Duodenal mucosa (tissue), 2 donors: ENCODE measurements around the gene GLRX3.
"Not testable (repeated sequence)": the region's sequence is repeated elsewhere in the genome, so short reads cannot be mapped to it uniquely, and the experiment has no call there.

ENCODE experiments used
- H3K27ac ChIP-seq: one replicate; pipeline ENCODE4 v1.7.0; 2013; ENCODE audit warnings: low read depth, low read length
- H3K27me3 ChIP-seq, 2 donors: one replicate each; pipeline ENCODE4 v1.7.0; 2013; ENCODE audit warnings: low read length in 2 of 2, control low read depth in 1 of 2; ENCODE audit not compliant: insufficient read depth in 2 of 2, control insufficient read depth in 1 of 2
- H3K36me3 ChIP-seq, 2 donors: one replicate each; pipeline ENCODE4 v1.7.0; 2013; ENCODE audit warnings: low read length in 2 of 2, control low read depth in 1 of 2; ENCODE audit not compliant: insufficient read depth in 2 of 2, control insufficient read depth in 1 of 2
- H3K4me1 ChIP-seq, 2 donors: one replicate each; pipeline ENCODE4 v1.7.0; 2013; ENCODE audit warnings: low read length in 2 of 2, control low read depth in 1 of 2; ENCODE audit not compliant: insufficient read depth in 2 of 2, control insufficient read depth in 1 of 2
- H3K4me3 ChIP-seq, 2 donors: one replicate each; pipeline ENCODE4 v1.7.0; 2013; ENCODE audit warnings: low read length in 2 of 2, low read depth in 1 of 2
- H3K9ac ChIP-seq, 2 donors: one replicate each; pipeline ENCODE4 v1.7.0; 2013; ENCODE audit warnings: low read length in 2 of 2, low read depth in 1 of 2
- H3K9me3 ChIP-seq, 2 donors: one replicate each; pipeline ENCODE4 v1.7.0; 2013; ENCODE audit warnings: low read length in 2 of 2, control low read depth in 1 of 2; ENCODE audit not compliant: control insufficient read depth in 1 of 2

Gene GLRX3

DNA sequence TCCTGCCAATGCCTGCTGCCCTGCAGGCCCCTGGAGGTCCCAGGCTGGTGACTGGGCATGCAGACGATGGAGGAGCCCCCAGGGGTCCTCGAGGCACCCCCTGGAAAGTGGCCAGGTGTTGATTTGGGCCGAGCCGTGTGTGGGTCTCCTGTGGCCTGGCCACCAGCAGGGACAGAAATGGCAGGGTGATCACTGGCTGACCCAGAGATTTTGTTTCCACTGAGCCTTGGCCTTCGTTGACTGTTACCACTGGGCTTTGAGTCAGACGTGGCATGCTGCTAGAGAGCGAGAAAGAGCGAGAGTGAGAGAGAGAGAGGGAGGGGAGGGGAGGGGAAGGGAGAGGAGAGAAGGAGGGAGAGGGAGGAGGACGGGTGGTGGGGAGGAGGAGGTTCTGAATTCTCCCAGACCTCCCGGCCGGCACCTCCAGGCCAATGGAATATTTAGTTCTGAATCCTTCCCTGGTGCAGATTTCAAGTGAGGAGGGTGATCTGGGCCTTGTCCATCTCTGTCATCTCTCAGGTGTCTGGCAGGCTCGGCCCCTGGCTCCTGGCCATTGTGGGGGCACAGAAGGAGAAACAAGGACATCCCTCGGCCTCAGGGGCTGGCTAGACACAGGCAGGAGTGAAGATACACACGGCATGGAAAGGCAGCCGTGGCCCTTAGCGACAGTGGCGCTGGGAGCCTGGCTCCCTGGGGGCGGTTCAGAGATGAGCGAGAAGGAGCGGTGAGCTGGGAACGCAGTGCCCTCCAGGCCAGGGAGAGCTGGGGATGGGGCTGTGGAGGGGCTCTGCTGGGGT lies 58.2 kb downstream of the GLRX3 start:
- Histone ChIP-seq H3K36me3 (no peaks in the 10 kb centered on the region), H3K4me3 (no peak overlapping the region), H3K9ac (no peak overlapping the region), H3K4me1 (no peaks in the 10 kb centered on the region), H3K9me3 (no peaks in the 10 kb centered on the region), H3K27me3 (peaks cover 0 to 6% of the 10 kb centered on the region in 2 donors), H3K27ac (no peak overlapping the region)

DNA sequence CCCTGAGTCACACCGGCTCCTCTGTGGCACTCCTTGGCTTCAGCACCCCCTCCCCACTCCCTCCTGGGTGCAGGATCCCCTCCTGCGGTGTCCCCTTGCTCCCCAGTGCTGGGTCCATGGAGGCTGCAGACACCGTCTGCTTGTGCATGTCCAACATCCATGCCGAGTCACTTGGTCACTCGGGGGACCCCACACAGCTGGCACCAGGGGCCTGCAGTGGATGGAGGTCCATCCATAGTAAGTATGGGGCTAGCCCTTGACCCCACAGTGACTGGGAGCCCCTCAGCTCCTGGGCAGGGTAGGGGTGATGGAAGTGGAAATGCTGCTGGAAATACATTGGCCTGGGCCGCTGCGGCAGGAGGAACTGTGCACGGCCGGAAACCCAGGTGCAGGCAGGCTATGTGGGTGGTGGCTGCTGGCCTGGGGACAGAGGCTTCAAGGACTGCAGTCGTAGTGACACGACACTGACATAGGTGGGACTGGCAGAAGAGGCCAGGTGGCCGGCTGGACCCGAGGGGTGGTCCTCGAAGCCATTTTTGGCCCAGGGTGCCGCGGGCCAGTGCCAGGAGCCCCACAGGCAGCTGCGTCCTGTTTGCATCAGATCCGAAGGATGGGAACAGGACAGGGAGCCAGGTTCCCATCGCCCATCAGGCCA lies 58.9 kb downstream of the GLRX3 start:
- Histone ChIP-seq H3K4me3 (no peak overlapping the region), H3K27ac (no peak overlapping the region), H3K27me3 (peaks cover 0 to 6% of the 10 kb centered on the region in 2 donors), H3K4me1 (no peaks in the 10 kb centered on the region), H3K36me3 (no peaks in the 10 kb centered on the region), H3K9ac (no peak overlapping the region), H3K9me3 (no peaks in the 10 kb centered on the region)

DNA sequence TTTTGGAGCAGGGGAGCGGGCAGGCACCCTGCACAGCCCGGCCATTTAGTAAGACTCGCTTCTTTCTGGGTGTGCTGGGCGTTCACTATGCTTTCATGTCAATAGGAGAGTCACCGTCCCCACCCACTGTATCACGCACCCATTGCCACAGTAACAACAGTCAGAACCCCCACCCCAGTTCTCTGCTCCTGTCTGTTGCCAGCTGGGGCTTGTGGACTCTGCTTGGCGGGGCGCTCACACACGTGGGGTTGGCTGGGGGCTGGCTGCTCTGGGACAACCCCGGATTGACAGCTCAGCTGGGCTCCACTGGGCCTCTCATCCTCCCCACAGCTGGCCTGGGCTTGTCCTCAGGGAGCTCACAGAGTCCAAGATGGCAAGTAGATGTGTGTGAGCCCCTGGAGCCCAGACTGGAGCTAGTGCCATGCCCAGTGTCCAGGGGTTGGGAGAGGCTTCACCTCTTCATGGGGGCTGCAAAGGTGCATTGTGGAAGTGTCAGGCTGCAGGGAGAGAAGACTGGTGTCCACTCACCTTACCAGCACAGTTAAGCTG lies 59.6 kb downstream of the GLRX3 start:
- Histone ChIP-seq H3K4me3 (no peak overlapping the region), H3K36me3 (no peaks in the 10 kb centered on the region), H3K27ac (no peak overlapping the region), H3K9me3 (no peaks in the 10 kb centered on the region), H3K9ac (no peak overlapping the region), H3K27me3 (peaks cover 0 to 5% of the 10 kb centered on the region in 2 donors), H3K4me1 (no peaks in the 10 kb centered on the region)

DNA sequence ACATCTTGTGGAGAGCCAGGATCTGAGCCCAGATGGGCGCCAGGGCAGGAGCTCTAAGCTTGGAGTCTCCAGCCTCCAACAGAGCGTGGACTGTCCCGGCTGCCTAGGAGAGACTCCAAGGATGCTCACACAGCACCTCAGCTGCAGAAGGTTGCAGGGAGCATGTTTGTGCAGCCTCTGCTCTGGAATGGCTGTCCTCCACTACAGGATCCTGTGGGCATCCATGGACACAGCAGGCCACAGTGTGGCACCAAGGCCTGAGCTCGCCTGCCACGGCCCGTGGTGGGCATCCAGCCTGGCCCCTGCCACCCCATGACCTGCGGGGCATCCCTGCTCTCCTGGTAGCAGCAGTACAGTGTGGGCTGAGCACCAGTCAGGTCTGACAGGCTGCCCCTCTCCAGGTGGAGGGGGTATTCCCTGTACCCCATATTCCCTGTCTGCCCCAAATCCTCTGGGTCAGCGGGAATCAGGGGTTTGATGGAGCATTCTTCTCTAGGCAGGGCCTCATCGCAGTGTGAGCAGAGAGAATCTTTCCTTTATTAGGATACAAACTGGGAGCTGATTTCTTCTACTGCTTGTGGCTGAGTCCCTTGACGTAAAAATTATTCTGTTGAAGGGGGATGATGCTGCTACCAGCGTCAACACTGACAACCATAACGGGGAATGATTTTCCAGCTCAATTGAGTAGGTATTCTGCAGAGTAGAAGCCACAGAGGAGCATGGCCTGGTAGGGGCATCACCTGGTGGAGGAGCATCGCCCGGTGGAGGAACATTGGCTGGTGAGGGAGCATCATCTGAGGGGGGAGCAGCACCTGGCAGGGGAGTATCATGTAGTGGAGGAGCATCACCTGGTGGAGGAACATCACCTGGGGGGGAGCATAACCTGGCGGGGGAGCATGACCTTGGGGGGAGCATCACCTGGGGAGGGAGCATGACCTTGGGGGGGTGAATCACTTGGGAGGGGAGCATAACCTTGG lies 60.6 kb downstream of the GLRX3 start:
- no peaks in the 10 kb centered on the region for H3K4me1 ChIP-seq
- H3K36me3 ChIP-seq, result no peaks in the 10 kb centered on the region
- no peak overlapping the region for H3K27ac ChIP-seq
- no peaks in the 10 kb centered on the region for H3K27me3 ChIP-seq
- H3K4me3 ChIP-seq, result no peak overlapping the region
- no peak overlapping the region for H3K9ac ChIP-seq
- H3K9me3 ChIP-seq, result no peaks in the 10 kb centered on the region

DNA sequence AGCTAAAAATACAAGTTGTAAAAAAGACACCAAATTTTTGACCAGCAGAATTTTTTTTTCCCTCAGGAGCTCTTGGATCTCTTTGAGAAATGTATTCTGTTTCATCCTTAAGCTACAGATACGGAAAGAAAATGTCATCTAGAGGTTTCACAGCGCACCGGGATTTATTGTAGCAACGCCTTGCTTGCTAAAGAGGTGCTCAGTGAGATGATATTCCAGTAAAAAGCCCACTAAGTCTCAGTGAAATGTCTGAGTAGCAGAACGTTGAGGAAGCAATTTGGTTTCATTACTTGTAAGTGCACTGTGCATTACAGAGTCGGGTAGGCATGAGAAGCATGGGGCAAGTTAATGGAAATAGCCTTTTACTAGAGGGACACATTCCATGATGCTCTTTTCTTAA lies 62.5 kb downstream of the GLRX3 start:
- Histone ChIP-seq H3K27ac (no peak overlapping the region), H3K36me3 (no peaks in the 10 kb centered on the region), H3K4me3 (no peak overlapping the region), H3K9me3 (no peaks in the 10 kb centered on the region), H3K27me3 (no peaks in the 10 kb centered on the region), H3K9ac (no peak overlapping the region), H3K4me1 (peaks cover 0 to 6% of the 10 kb centered on the region in 2 donors)

DNA sequence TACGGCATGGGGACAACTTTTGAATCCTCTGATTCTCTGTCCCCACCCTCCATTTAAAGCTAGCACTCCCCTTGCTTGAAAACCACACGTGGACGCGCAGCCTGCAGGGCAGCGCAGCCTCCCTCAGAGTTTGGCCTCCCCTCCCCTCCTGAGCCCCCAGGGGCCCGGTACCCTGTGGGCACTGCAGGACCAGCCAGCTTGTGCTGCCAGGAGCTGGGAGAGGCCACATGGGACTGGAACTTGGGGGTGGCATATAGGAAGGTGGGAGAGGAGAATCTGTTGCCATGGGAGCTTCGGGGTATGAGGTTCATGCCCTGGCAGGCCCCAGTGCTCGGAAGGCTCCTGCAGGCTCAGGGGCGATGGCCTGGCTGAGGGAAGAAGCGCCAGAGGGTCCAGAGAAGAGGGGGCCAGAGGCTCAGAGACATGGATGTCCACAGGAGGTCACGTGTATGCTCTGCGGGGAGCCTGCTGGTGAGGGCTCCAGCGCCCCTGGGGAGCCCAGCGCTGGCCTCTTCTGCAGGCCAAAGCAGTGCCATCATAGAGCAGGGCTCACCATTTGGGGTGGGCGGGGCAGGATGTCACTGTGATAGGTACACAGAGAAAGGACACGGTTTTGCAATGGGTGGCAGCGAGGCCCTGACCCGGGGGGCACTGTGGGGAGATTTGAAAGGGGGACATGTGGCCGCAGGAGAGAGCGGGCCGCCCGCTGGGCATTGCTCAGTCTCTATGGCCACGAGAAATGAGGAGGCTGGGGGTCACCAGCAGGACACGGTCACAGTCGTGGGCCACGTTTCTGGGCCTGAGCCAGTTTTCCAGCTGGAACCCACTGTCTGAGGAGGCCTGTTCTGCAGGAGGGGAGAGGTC lies 64.2 kb downstream of the GLRX3 start:
- H3K36me3 ChIP-seq, result no peaks in the 10 kb centered on the region
- H3K27ac ChIP-seq, result no peak overlapping the region
- H3K9ac ChIP-seq, result no peak overlapping the region
- H3K4me3 ChIP-seq, result no peak overlapping the region
- no peaks in the 10 kb centered on the region for H3K27me3 ChIP-seq
- no peaks in the 10 kb centered on the region for H3K9me3 ChIP-seq
- peaks cover 0 to 6% of the 10 kb centered on the region in 2 donors for H3K4me1 ChIP-seq

DNA sequence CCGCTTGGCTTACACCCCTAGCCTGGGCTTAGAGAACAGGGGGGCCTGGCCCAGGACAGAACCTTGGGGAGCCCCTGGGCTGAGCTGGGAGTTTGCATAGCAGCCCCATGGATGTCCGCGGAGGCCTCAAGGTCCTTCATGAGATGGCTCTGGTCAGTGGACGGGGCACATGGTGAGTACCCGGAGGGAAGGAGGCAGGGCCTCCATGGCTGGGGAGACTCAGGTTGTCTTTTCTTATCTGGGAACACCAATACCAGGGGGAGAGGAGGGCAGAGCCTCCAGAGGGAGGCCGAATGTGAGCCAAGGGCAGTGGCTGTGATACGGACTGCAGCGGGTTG lies 64.8 kb downstream of the GLRX3 start:
- Histone ChIP-seq H3K36me3 (no peaks in the 10 kb centered on the region), H3K9me3 (no peaks in the 10 kb centered on the region), H3K4me3 (no peak overlapping the region), H3K9ac (no peak overlapping the region), H3K4me1 (peaks cover 0 to 6% of the 10 kb centered on the region in 2 donors), H3K27me3 (no peaks in the 10 kb centered on the region), H3K27ac (no peak overlapping the region)

DNA sequence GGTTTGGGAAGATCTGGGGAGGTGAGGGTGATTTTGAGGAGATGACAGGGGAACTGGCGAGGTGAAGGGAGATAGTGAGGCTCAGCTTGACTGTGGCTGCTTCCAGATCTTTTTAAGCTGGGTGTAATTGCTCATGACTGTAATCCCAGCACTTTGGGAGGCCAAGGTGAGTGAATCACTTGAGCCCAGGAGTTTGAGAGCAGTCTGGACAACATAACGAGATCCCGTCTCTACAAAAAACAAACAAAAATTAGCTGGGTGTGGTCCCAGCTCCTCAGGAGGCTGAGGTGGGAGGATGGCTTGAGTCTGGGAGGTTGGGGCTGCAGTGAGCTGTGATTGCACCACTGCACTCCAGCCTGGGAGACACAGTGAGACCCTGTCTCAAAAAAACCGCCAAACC lies 66.0 kb downstream of the GLRX3 start:
- H3K4me3 ChIP-seq, H3K27me3 ChIP-seq, H3K36me3 ChIP-seq, H3K27ac ChIP-seq, H3K9ac ChIP-seq, H3K9me3 ChIP-seq, H3K4me1 ChIP-seq: not testable (repeated sequence)

DNA sequence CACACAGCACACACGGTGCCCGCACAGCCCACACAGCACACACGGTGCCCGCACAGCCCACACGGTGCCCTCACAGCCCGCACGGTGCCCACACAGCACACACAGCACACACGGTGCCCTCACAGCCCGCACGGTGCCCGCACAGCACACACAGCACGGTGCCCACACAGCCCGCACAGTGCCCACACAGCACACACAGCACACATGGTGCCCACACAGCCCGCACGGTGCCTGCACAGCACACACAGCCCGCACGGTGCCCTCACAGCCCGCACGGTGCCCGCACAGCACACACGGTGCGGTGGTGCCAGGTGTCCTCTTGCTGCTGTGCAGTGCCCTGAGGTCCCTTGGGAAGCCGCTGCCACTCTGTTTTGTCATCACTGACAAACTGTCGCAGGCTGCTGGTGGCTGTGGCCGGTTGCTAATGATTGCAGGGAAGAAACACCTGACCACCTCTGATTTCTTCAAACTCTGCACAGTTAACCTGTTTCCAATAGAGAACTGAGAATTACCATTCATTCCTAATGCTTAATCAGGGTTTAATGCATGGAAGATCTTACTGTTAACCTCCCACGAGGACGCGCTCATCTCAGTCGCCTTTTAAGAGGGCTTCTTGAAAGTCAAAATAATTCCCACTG lies 66.9 kb downstream of the GLRX3 start:
- Histone ChIP-seq H3K27me3 (no peaks in the 10 kb centered on the region), H3K36me3 (no peaks in the 10 kb centered on the region), H3K9me3 (no peaks in the 10 kb centered on the region), H3K4me3 (no peak overlapping the region), H3K9ac (no peak overlapping the region), H3K4me1 (peaks cover 0 to 6% of the 10 kb centered on the region in 2 donors), H3K27ac (no peak overlapping the region)
